OCI-M2 (cell line): ENCODE data around the gene CTPS2.
"Not testable (repeated sequence)": the region's sequence is repeated elsewhere in the genome, so short reads cannot be mapped to it uniquely, and the experiment has no call there.

Experiments
- DNase-seq: peaks from one replicate; lab custom pipeline; 2025; ENCODE audit not compliant: unreplicated experiment; lab: John Stamatoyannopoulos, UW

The CTPS2 gene

DNA sequence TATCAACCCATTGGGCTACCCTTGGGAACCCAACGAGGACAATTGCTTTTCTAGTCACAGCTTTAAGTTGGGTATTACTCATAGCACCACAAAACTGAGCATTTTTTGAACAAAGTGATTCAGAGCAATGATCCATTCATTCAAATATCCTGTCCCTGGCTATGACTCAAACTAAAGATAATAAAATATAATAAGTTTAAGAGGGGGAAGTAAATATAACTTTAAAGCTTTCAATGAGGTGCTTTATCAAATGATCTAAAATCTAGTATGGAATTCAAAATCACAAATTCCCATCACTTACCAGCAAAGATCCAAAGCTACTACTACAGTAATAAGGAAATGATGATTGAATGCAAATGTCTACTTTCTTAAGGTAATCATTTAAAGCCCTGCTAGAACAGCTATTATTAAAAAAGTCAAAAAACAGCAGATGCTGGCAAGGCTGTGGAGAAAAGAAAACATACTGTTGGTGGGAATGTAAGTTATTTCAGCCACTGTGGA, 102.3 kb downstream of the CTPS2 start:
- no peak for DNase-seq

DNA sequence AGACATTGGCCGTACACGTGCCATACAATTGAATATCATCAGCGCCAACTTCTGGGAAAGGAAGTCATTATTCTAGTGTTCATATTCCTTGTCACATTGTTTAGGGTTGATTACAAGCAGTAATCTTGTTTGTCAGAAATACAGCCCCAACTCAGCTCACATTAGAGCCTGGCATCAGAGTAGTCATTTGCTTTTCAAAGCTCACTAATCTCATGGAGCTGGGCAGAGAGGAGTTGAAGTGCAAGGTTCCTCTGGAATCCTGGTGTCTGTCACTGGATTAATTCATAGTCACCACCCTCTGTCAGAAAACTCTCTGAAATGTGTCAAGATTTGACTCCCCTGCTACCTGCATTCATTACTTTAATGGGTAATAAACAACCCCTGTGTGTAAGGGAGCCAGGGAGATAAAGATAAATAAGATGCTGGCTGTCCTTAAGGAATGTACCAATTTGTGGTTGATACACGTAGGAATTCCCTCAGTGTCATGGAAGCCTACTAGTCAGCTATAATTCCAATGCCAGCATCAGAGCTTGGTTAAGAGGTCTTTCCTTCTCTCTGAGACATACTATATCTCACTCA, 106.2 kb downstream of the CTPS2 start:
- no peak for DNase-seq

DNA sequence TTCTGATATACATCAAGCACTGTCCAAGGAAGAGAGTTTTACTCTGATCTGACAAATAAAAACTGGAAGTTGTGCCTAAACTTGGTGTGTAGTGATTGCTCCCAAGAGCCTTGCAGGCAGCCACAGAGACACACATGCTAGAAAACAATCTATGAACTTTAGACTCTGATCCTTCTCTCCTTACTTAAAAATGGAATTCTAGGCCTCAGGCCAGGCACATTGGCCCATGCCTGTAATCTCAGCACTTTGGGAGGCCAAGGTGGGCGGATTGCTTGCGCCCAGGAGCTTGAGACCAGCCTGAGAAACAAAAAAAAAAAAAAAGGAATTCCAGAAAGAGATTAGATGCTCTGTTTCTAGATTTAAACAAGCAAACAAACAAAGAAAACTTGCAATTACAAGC, 108.1 kb downstream of the CTPS2 start:
- no peak for DNase-seq

DNA sequence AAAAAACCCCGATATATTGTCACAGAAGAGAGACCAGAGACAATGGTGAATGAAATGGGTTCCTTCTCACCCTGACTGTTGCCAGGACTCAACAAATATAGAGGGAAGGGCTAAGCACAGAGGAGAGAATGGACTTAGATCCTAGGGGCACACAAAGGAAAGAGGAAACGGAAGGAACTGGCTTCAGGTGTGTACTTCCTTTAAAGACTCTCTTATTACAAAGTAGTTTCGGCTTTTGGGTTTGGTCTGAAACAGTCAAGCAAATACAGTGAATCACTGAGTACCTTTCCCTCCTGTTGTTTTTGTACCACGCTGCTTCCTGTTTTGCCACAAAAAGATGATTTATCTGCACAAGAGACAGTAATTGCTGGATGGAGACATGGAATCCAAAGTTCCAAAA, 108.6 kb downstream of the CTPS2 start:
- DNase-seq = no peak

DNA sequence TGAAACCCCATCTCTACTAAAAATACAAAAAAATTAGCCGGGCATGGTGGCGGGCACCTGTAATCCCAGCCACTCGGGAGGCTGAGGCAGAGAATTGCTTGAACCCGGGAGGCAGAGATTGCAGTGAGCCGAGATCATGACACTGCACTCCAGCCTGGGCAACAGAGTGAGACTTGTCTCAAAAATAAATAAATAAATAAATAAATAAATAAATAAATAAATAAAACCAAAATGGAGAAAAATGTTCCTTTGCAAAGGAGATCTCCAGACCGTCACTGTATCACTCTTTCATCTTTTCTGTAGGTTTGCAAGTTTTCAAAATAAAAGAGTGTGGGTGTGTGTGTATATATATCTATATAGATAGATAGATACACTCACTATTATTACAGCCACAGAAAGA, 109.2 kb downstream of the CTPS2 start:
- not testable (repeated sequence) for DNase-seq

DNA sequence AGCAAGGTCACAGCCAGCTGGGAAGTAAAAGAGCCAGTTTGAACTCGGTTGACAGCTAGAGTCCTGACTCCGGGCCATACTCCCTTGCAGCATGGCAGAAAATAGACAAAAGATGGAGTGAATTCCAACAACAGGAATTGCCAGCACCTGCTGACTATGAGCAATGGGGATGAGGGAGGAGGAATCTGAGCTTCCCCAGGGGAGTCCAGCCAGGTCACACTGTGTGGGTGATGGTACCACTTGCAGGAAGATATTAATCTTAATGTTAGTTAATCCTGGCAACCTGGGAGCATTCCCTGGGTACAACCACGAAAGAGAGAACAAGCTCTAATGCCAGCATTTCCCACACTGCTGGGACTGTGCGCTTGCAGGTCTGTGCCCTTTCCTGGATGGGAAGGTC, 110.6 kb downstream of the CTPS2 start:
- DNase-seq = no peak

DNA sequence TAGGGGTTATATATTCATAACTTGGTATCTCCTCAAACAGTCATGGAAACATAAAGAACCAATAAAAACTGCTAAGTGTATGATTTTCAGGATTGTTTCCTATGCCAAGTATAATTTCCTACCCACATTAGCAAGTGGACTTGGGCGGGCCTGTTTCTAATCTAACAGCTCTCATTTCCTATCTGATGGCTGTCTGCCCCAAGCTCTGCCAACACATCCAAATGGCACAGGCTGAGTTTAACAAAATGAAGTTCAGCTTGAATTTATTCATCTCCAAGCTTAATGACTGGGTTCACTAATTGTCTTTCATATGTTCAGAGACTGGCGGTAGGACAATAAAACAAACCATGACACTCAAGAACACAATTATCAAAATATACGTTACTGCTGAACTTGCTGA, 118.0 kb downstream of the CTPS2 start:
- DNase-seq = no peak

DNA sequence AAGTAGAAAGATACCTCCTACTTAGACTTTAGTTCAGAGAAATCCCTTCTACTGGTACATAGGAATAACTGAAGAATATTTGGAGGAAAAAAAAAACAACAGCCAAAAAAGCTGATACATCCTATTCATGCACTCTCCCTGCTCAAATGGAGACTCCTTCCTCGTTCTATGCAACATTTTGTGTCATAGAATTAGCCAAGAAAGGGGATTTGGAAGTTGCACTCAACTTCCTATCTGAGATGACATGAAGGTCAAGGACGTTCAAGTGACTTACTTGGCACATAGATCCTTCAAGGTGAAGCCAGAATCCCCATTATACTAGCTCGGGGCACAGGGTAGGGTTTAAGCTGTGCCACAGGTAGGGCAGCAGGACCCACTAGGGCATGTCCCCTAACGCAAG, 118.7 kb downstream of the CTPS2 start:
- DNase-seq = no peak

DNA sequence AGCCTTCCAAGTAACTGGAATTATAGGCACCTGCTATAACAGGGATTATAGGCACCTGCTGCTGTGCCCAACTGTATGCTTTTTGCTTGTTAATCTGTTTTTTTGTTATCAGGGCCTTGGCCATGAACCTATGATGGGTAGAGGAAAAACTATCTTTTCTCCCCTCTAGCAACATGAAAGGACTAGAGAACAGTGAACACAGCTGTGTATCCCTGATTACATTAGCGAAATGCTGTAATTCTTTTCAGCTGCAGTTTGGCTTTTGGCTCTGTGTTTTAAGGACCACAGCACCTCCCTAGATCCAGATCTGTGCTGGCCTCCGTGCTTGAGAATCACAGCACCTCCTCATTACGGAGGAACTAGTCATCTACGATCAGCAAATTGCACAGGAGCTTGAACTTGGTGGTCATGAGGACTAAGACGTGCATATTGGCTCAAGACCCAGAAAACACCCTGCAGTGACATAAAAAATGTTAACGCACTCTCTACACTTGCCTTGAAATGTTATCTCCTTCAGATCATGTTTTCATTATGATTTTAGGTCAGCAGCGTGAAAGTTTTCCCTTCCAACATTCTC, 120.2 kb downstream of the CTPS2 start:
- no peak for DNase-seq

DNA sequence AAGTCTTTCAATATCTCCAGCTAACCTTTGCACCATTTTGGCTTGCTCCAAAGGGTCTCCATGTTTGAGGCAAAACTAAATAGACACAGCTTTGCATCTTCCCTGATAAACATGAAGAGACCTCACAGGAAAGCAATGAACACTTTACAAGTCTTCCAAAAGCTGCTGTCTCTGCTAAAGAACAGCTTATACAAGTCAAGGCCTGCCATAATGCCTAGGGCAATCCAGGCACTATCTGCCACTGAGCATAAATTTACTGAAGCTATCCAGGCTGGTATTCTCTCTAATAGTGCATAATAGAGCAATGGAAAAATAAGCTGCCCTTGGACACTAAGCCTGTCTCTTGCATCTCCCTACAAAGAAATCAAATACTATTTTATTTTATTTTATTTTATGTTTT, 122.6 kb downstream of the CTPS2 start:
- no peak for DNase-seq

DNA sequence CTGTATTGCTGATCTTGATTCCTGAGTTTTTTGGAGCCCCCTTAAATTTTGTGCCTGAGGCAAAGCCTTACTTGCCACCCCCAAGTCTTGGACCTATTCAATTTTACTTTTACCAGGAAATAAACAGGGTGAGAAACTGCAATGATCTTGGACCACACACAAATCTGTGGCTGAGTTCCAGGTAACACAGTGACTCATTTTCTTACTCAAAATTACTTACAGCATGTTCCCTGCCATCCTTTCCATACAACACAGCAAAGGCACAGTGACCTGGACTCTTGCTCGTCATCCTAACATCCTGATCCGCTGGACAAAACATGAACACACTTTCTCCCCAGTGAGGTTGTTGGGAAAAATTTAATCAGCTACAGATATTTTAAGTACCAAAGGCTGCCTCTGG, 123.3 kb downstream of the CTPS2 start:
- DNase-seq = no peak

DNA sequence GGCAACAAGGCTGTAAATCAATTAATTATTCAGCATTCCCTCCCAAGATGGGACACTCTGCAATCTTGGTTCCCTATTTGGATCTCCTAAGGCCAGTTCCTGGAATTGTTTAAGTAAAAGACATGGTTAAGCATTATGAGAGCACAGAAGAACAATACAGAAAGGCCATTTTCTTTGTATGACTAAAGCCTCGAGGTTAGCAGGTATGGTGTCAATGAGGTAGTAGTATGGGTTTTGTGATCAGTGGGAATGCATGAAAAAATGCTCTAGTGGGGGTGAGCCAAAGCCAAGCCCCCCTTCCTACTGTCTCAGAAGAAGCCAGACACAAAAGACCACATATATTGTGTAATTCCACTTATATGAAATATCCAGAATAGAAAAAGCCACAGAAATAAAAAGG, 124.2 kb downstream of the CTPS2 start:
- DNase-seq = no peak

DNA sequence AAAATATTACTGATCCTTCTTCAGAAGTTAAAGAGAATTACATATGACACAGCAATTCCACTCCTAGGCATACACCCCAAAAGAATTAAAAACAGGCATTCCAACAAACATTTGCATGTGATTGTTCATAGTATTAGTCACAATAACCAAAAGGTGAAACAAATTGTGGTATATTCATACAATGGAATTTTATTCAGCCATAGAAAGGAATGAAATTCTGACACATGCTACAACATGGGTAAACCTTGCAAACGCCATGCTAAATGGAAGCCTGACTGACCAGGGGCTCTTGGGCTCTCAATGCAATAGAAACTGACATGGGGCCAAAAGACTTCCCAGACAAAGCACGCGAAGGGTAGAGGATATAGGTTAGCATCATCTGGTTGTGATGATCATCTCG, 124.6 kb downstream of the CTPS2 start:
- no peak for DNase-seq

DNA sequence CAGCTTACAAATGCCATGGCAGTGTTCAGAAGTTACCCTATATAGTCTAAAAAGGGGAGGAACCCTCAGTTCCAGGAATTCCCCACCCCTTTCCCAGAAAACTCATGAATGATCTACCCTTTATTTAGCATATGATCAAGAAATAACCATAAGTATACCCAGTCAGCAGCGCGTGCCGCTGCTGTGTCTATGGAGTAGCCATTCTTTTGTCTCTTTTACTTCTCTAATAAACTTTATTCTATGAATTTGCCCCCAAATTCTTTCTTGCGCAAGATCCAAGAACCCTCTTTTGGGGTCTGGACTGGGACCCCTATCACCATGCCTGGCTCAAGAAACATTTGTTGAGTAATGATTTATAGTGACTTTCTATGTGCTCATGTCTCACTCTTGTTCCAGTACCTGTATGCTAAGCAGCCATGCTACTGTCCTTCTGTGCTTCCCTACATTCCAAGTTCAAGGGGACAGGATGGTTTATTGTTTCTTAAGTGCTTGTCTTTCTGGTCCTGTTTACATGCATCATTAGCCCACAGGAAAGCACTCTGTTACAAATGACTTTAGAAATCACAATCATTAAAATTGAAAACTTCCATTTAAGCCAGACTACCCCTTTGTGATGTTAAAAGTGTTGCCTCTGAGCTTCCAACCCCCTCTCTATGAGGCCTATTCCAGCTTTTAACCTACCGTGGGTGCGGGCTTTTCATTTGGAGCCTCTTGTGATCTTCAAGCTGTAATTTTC, 125.9 kb downstream of the CTPS2 start:
- no peak for DNase-seq

DNA sequence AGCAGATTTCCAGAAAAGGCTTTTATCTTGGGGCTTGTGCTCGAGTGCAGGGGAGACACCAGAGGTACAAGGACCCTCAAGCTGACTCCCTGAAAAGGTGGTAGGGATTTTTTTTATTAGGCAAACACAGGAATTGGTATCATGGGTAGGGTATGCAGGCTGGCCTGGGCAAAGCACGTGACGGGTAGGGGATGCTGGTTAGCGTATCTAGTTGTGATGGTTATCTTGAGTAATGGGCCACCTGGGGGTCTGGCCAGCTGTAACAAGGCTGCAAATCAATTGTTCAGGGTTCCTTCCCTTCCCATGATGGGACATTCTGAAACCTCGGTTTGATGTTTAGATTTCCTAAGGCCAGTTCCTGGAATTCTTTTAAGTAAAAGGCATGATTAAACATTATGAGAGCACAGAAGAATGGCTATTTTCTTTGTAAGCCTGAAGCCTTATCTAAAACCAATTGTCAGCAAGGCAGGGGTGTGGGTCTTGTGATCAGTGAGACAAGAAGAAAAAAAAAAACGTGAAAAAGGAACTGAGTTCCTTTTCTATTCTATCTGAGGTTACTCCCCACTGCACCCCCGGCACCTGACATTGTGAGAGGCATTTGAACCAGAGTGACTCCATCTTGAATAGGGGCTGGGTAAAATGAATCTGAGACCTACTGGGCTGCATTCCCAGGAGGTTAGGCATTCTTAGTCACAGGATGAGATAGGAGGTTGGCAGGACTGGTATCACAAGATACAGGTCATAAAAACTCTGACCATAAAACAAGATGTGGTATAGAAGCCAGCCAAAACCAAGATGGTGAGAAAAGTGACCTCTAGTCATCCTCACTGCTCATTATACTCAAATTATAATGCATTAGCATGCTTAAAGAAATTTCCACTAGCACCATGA, 126.7 kb downstream of the CTPS2 start:
- DNase-seq = no peak

DNA sequence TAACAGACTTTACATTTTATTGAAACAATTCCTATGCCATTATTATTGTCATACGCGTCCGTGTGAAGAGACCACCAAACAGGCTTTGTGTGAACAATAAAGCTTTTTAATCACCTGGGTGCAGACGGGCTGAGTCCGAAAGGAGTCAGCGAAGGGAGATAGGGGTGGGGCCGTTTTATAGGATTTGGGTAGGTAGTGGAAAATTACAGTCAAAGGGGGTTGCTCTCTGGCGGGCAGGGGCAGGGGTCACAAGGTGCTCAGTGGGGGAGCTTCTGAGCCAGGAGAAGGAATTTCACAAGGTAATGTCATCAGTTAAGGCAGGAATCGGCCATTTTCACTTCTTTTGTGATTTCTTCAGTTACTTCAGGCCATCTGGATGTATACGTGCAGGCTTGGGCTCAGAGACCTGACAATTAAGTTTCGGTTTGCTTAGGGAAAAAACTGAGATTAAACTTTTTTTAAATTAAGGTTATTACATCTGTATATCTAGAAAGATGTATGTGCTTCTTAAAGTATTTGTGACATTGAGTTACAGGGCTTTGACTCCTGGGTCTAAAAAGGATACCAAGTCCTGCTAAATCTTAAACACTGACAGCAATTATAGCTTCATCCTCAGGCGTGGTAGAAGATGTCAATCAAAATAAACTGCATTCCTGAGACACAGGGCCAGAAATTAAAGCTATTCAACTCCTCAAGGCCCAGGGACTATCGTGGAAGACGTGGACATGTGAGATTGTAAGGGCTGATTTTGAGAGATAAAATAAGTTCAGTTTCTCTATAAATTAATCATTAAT, 132.3 kb downstream of the CTPS2 start:
- DNase-seq = not testable (repeated sequence)

DNA sequence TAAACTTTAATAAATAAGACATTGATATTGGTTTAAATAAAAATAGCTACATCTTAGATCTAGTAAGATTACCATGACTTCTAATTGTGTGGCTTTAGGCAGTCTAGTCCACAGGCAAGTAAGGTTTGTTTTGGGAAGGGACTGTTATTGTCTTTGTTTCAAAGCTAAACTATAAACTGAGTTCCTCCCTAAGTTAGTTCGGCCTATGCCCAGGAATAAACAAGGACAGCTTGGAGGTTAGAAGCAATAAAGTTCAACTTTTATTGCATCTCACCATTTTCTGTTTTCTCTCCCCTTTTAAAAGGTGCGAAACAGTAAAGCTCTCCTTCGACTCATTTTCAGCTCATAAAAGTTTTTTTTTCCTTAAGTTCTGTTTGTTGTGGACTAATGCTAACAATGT, 133.0 kb downstream of the CTPS2 start:
- DNase-seq = no peak

DNA sequence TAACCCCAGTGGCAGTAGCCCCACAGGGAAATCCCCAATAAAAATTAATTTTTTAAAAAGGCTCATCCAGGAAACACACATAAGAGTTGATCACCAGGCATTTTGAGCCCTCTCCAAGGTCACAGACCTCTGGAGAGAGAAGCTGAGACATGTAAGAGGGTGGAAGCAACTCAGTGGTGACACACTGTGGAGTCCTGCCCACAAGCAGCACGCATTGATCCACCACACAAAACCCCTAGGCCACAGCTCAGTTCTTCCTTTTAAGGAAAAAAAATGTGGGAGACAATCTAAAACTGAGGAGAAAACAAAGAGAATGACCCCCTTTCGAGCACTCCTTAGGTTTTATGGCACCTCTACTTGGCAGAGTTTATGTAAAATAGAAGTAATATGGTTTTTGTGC, 134.3 kb downstream of the CTPS2 start:
- DNase-seq = no peak

DNA sequence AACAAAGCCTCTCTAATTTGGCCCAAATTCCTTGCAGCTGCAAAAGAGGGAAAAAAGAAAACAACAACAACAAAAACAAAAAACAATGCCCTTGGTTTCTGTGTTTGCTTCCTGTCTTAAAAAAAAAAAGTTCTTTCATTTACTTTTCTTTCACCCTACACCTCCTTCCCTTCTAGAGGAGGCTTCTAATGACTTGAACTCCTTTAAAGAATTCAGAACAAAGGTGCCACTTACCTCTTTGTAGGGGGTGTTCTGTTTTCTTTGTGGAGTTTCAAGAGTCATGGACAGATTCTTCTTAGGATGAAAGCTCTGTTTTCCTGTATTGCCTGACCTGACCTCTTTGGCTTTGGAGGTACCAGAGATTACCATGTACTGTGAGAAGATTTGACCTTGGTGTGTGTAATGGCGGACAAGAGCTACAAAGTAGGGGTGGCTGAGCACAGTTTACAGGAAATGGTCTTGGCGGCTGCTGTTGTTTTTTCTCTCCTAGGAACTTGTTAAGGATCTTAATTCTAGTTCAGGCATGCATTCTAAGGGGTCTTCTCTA, 134.9 kb downstream of the CTPS2 start:
- DNase-seq = no peak

DNA sequence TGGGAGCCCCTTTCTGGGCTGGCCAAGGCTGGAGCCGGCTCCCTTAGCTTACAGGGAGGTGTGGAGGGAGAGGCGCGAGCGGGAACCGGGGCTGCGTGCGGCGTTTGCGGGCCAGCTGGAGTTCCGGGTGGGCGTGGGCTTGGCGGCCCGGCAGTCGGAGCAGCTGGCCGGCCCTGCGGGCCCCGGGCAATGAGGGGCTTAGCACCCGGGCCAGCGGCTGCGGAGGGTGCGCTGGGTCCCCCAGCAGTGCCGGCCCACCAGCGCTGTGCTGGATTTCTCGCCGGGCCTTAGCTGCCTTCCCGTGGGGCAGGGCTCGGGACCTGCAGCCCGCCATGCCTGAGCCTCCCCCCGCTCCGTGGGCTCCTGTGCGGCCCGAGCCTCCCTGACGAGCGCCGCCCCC, 137.1 kb downstream of the CTPS2 start:
- DNase-seq = not testable (repeated sequence)
